Measurements from ENCODE around the gene TRPM3.

The TRPM3 gene

GRCh38 chr9:70817311-70817710 lies 304.1 kb downstream of the TRPM3 start:
- TF ChIP-seq CTCF (conservative IDR thresholded peaks at IDR 0.05) (no peak), ZFX (IDR thresholded peaks at IDR 0.05) (no peak)
- H3K27ac ChIP-seq: no peak overlapping the region

- TF ChIP-seq ZFX (IDR thresholded peaks at IDR 0.05) (no peak), CTCF (conservative IDR thresholded peaks at IDR 0.05) (no peak)
- H3K27ac ChIP-seq: no peak overlapping the region
These were observed 304.5 kb downstream of the TRPM3 start for GRCh38 chr9:70816891-70817290.

GRCh38 chr9:70816316-70816715 lies 305.1 kb downstream of the TRPM3 start:
- TF ChIP-seq ZFX (IDR thresholded peaks at IDR 0.05) (no peak), CTCF (conservative IDR thresholded peaks at IDR 0.05) (no peak)
- H3K27ac ChIP-seq: no peak overlapping the region

- TF ChIP-seq ZFX (IDR thresholded peaks at IDR 0.05): no peak
- no peak for TF ChIP-seq CTCF (conservative IDR thresholded peaks at IDR 0.05)
- H3K27ac ChIP-seq: no peak overlapping the region
These were observed 306.8 kb downstream of the TRPM3 start for GRCh38 chr9:70814597-70814996.

GRCh38 chr9:70813141-70813540 lies 308.3 kb downstream of the TRPM3 start:
- H3K27ac ChIP-seq: no peak overlapping the region
- no peak for TF ChIP-seq ZFX (IDR thresholded peaks at IDR 0.05)
- TF ChIP-seq CTCF (conservative IDR thresholded peaks at IDR 0.05): no peak

GRCh38 chr9:70811638-70812037 lies 309.8 kb downstream of the TRPM3 start:
- H3K27ac ChIP-seq: no peak overlapping the region
- no peak for TF ChIP-seq ZFX (IDR thresholded peaks at IDR 0.05)
- no peak for TF ChIP-seq CTCF (conservative IDR thresholded peaks at IDR 0.05)

GRCh38 chr9:70806875-70807274 lies 314.5 kb downstream of the TRPM3 start:
- TF ChIP-seq CTCF (conservative IDR thresholded peaks at IDR 0.05) (no peak), ZFX (IDR thresholded peaks at IDR 0.05) (no peak)
- no peak overlapping the region for H3K27ac ChIP-seq

Measured in C4-2B (cell line).